Muscle of arm (tissue), 14 donors: ENCODE data around the gene OSER1. TPM values are rescaled to one million over a fixed set of nuclear protein-coding genes. Genes with fewer than 3 reads are reported as not detected.
"Not testable (repeated sequence)": the region's sequence is repeated elsewhere in the genome, so short reads cannot be mapped to it uniquely, and the experiment has no call there.

Experiments
- DNase-seq: peaks from one replicate; pipeline ENCODE4 v3.0.0-alpha.2; 2013
- long read RNA-seq, 11 donors: transcript quantifications; one replicate each; lab custom pipeline, GENCODE V29; 2026
- polyA plus RNA-seq, 12 donors: library from polyadenylated mRNA; unstranded; fragments of 120-200 nt; gene quantifications; one replicate each; pipeline ENCODE4 v1.2.1, GENCODE V29; 2013; ENCODE audit not compliant: insufficient read length in 12 of 12

Gene OSER1
- polyA plus RNA-seq, result 10 to 100 TPM in 10 of 12 donors, 1 to 10 TPM in 1, not detected in 1; 9.1 to 35.7 (median 28.8) TPM
- long read RNA-seq, donor 1, transcript OSER1-201 (4 exons, 1,572 nt), result major isoform, 27 of 39 reads
- long read RNA-seq, donor 1, partial matches to known transcripts, result 12 of 39 reads
- long read RNA-seq, donor 1, other reads (novel, unspliced or antisense), result 0 of 39 reads
- long read RNA-seq, donor 2, transcript OSER1-201 (4 exons, 1,572 nt), result major isoform, 20 of 20 reads
- long read RNA-seq, donor 2, partial matches to known transcripts, result 0 of 20 reads
- long read RNA-seq, donor 2, other reads (novel, unspliced or antisense), result 0 of 20 reads
- long read RNA-seq, donor 3, transcript OSER1-201 (4 exons, 1,572 nt), result major isoform, 9 of 9 reads
- long read RNA-seq, donor 3, partial matches to known transcripts, result 0 of 9 reads
- long read RNA-seq, donor 3, other reads (novel, unspliced or antisense), result 0 of 9 reads
- long read RNA-seq, donor 4, transcript OSER1-201 (4 exons, 1,572 nt), result major isoform, 12 of 12 reads
- long read RNA-seq, donor 4, partial matches to known transcripts, result 0 of 12 reads
- long read RNA-seq, donor 4, other reads (novel, unspliced or antisense), result 0 of 12 reads
- long read RNA-seq, donor 5, transcript OSER1-201 (4 exons, 1,572 nt), result major isoform, 31 of 31 reads
- long read RNA-seq, donor 5, partial matches to known transcripts, result 0 of 31 reads
- long read RNA-seq, donor 5, other reads (novel, unspliced or antisense), result 0 of 31 reads
- long read RNA-seq, donor 6, partial matches to known transcripts, result 0 of 4 reads
- long read RNA-seq, donor 6, other reads (novel, unspliced or antisense), result 0 of 4 reads
- long read RNA-seq, donor 7, transcript OSER1-201 (4 exons, 1,572 nt), result major isoform, 8 of 8 reads
- long read RNA-seq, donor 7, partial matches to known transcripts, result 0 of 8 reads
- long read RNA-seq, donor 7, other reads (novel, unspliced or antisense), result 0 of 8 reads
- long read RNA-seq, donor 8, transcript OSER1-201 (4 exons, 1,572 nt), result major isoform, 22 of 22 reads
- long read RNA-seq, donor 8, partial matches to known transcripts, result 0 of 22 reads
- long read RNA-seq, donor 8, other reads (novel, unspliced or antisense), result 0 of 22 reads
- long read RNA-seq, donor 9, transcript OSER1-201 (4 exons, 1,572 nt), result major isoform, 16 of 16 reads
- long read RNA-seq, donor 9, partial matches to known transcripts, result 0 of 16 reads
- long read RNA-seq, donor 9, other reads (novel, unspliced or antisense), result 0 of 16 reads
- long read RNA-seq, donor 10, transcript OSER1-201 (4 exons, 1,572 nt), result major isoform, 18 of 24 reads
- long read RNA-seq, donor 10, partial matches to known transcripts, result 6 of 24 reads
- long read RNA-seq, donor 10, other reads (novel, unspliced or antisense), result 0 of 24 reads
- long read RNA-seq, donor 11, transcript OSER1-201 (4 exons, 1,572 nt), result major isoform, 15 of 15 reads
- long read RNA-seq, donor 11, partial matches to known transcripts, result 0 of 15 reads
- long read RNA-seq, donor 11, other reads (novel, unspliced or antisense), result 0 of 15 reads

GRCh38 chr20:44210406-44211176, at the start of gene OSER1:
TSS of gene OSER1 (minus strand) at chr20:44210771. CDS start at chr20:44206957, 3,814 bp downstream.
- DNase-seq, result peak; percentile 98

GRCh38 chr20:44258226-44258890, 47.8 kb upstream of the OSER1 start:
- no peak for DNase-seq

- no peak for DNase-seq
Observed at GRCh38 chr20:44256961-44257360, 46.4 kb upstream of the OSER1 start.

GRCh38 chr20:44255942-44256341, 45.4 kb upstream of the OSER1 start:
- no peak for DNase-seq

GRCh38 chr20:44254073-44254472, 43.5 kb upstream of the OSER1 start:
- no peak for DNase-seq

GRCh38 chr20:44253528-44253927, 43.0 kb upstream of the OSER1 start:
- no peak for DNase-seq

- DNase-seq, result no peak
Observed at GRCh38 chr20:44251284-44251683, 40.7 kb upstream of the OSER1 start.

GRCh38 chr20:44248410-44248759, 37.8 kb upstream of the OSER1 start:
- DNase-seq, result no peak

- peak; percentile 16 for DNase-seq
Observed at GRCh38 chr20:44247586-44248409, 37.2 kb upstream of the OSER1 start.

GRCh38 chr20:44247131-44247571, 36.6 kb upstream of the OSER1 start, which contains the start of gene GDAP1L1:
TSS of gene GDAP1L1 (plus strand) at chr20:44247308. CDS start at chr20:44247335, 27 bp downstream.
- no peak for DNase-seq

- DNase-seq, result no peak
Observed at GRCh38 chr20:44245977-44246376, 35.4 kb upstream of the OSER1 start.

- DNase-seq, result no peak
Observed at GRCh38 chr20:44241796-44242195, 31.2 kb upstream of the OSER1 start.

- not testable (repeated sequence) for DNase-seq
Observed at GRCh38 chr20:44236840-44237239, 26.3 kb upstream of the OSER1 start.

GRCh38 chr20:44235702-44236101, 25.1 kb upstream of the OSER1 start:
- no peak for DNase-seq

- DNase-seq, result no peak
Observed at GRCh38 chr20:44234566-44235317, 24.2 kb upstream of the OSER1 start.

GRCh38 chr20:44233436-44234016, 23.0 kb upstream of the OSER1 start:
- no peak for DNase-seq

GRCh38 chr20:44232469-44232856, 21.9 kb upstream of the OSER1 start:
- not testable (repeated sequence) for DNase-seq
